Activated CD4-positive, alpha-beta T cell treated with anti-CD3 and anti-CD28 coated beads, Interleukin-2, amount 10 ng/mL, durations not matched to agents 7 days and 5 days (primary cell): ENCODE measurements around the gene ZBTB7C. TPM values are rescaled to one million over a fixed set of nuclear protein-coding genes. Genes with fewer than 3 reads are reported as not detected.

Experiments
- CTCF ChIA-PET: fragments of 350-600 bp; sonication (Branson Sonifier 250); formaldehyde crosslinking; loops from one replicate; lab custom pipeline; 2021; ENCODE audit warnings: antibody characterized with exemption; lab: Charles Lee
- POLR2A ChIA-PET: fragments of 350-600 bp; sonication (Branson Sonifier 250); formaldehyde crosslinking; loops from one replicate; lab custom pipeline; 2021; ENCODE audit warnings: antibody characterized with exemption; lab: Charles Lee
- DNase-seq: peaks from one replicate; pipeline ENCODE4 v3.0.0-alpha.2; 2020
- H3K27ac Mint-ChIP-seq: one replicate; pipeline ENCODE4 v1.8.0; 2021; ENCODE audit warnings: mild to moderate bottlenecking, moderate library complexity, mixed read lengths
- H3K27me3 Mint-ChIP-seq: one replicate; pipeline ENCODE4 v1.8.0; 2021; ENCODE audit warnings: mixed read lengths
- H3K36me3 Mint-ChIP-seq: one replicate; pipeline ENCODE4 v1.8.0; 2021; ENCODE audit warnings: low read depth, mixed read lengths
- H3K4me1 Mint-ChIP-seq: one replicate; pipeline ENCODE4 v1.8.0; 2021; ENCODE audit warnings: mixed read lengths
- H3K4me3 Mint-ChIP-seq: one replicate; pipeline ENCODE4 v1.8.0; 2021; ENCODE audit warnings: mild to moderate bottlenecking, moderate library complexity, mixed read lengths
- H3K9me3 Mint-ChIP-seq: one replicate; pipeline ENCODE4 v1.8.0; 2021; ENCODE audit warnings: mixed read lengths
- total RNA-seq, 2 experiments: library from RNA; stranded (reverse); gene quantifications; one replicate each; pipeline ENCODE4 v1.2.3, GENCODE V29; 2021

Gene ZBTB7C
- total RNA-seq, 2 experiments from 2014 or later = 0.10 to 0.15 TPM

- Mint-ChIP-seq H3K4me3 (no peak overlapping the region), H3K9me3 (no peaks in the 10 kb centered on the region), H3K27ac (peak overlapping the region; percentile 85), H3K4me1 (peaks cover 51% of the 10 kb centered on the region), H3K36me3 (no peaks in the 10 kb centered on the region), H3K27me3 (peaks cover 1% of the 10 kb centered on the region)
- ChIA-PET POLR2A (no interaction called here), CTCF (no interaction called here)
- peak; percentile 45 for DNase-seq
These were observed 182.0 kb downstream of the ZBTB7C start for GRCh38 chr18:48227206-48227605.

- ChIA-PET CTCF (interaction anchor here (0.6 to 1.4 kb wide), 2 partner anchors 266 to 514 kb away, joined by 3 read pairs; no protein-coding TSS in a partner anchor), POLR2A (no interaction called here)
- H3K27me3 Mint-ChIP-seq = no peaks in the 10 kb centered on the region
- DNase-seq = no peak
- peaks cover 51% of the 10 kb centered on the region for H3K4me1 Mint-ChIP-seq
- H3K9me3 Mint-ChIP-seq = no peaks in the 10 kb centered on the region
- H3K27ac Mint-ChIP-seq = peak overlapping the region; percentile 69
- H3K4me3 Mint-ChIP-seq = no peak overlapping the region
- H3K36me3 Mint-ChIP-seq = no peaks in the 10 kb centered on the region
These were observed 182.8 kb downstream of the ZBTB7C start for GRCh38 chr18:48226401-48226800.

GRCh38 chr18:48222118-48222517 is 187.1 kb downstream of the ZBTB7C start:
- Mint-ChIP-seq H3K27ac (no peak overlapping the region), H3K9me3 (no peaks in the 10 kb centered on the region), H3K36me3 (no peaks in the 10 kb centered on the region), H3K27me3 (no peaks in the 10 kb centered on the region), H3K4me3 (no peak overlapping the region), H3K4me1 (peaks cover 26% of the 10 kb centered on the region)
- peak; percentile 49 for DNase-seq
- ChIA-PET CTCF (interaction anchor here (1.9 kb wide), 1 partner anchor 223 kb away, joined by 5 read pairs; no protein-coding TSS in a partner anchor), POLR2A (no interaction called here)

- Mint-ChIP-seq H3K36me3 (no peaks in the 10 kb centered on the region), H3K27ac (peak overlapping the region; percentile 31), H3K9me3 (no peaks in the 10 kb centered on the region), H3K4me1 (peaks cover 10% of the 10 kb centered on the region), H3K4me3 (no peak overlapping the region), H3K27me3 (no peaks in the 10 kb centered on the region)
- ChIA-PET POLR2A (no interaction called here), CTCF (no interaction called here)
- DNase-seq = no peak
These were observed 189.2 kb downstream of the ZBTB7C start for GRCh38 chr18:48219810-48220499.

- peak overlapping the region; percentile 31 for H3K27ac Mint-ChIP-seq
- no peaks in the 10 kb centered on the region for H3K36me3 Mint-ChIP-seq
- DNase-seq = no peak
- H3K27me3 Mint-ChIP-seq = peaks cover 2% of the 10 kb centered on the region
- peaks cover 8% of the 10 kb centered on the region for H3K4me1 Mint-ChIP-seq
- H3K4me3 Mint-ChIP-seq = no peak overlapping the region
- ChIA-PET CTCF (interaction anchor here (1.4 kb wide), 1 partner anchor 13 kb away, joined by 3 read pairs; no protein-coding TSS in a partner anchor), POLR2A (no interaction called here)
- H3K9me3 Mint-ChIP-seq = no peaks in the 10 kb centered on the region
These were observed 190.0 kb downstream of the ZBTB7C start for GRCh38 chr18:48219037-48219809.

- H3K27me3 Mint-ChIP-seq = peaks cover 5% of the 10 kb centered on the region
- ChIA-PET CTCF (interaction anchor here (1.4 kb wide), 1 partner anchor 12 kb away, joined by 3 read pairs; no protein-coding TSS in a partner anchor), POLR2A (no interaction called here)
- peaks cover 4% of the 10 kb centered on the region for H3K4me1 Mint-ChIP-seq
- no peak overlapping the region for H3K4me3 Mint-ChIP-seq
- DNase-seq = no peak
- no peaks in the 10 kb centered on the region for H3K36me3 Mint-ChIP-seq
- no peak overlapping the region for H3K27ac Mint-ChIP-seq
- H3K9me3 Mint-ChIP-seq = no peaks in the 10 kb centered on the region
These were observed 190.7 kb downstream of the ZBTB7C start for GRCh38 chr18:48218285-48219022.

- Mint-ChIP-seq H3K36me3 (no peaks in the 10 kb centered on the region), H3K27ac (no peak overlapping the region), H3K4me3 (no peak overlapping the region), H3K27me3 (peaks cover 9% of the 10 kb centered on the region), H3K9me3 (no peaks in the 10 kb centered on the region), H3K4me1 (peaks cover 3% of the 10 kb centered on the region)
- CTCF ChIA-PET = interaction anchor here (1.4 kb wide), 1 partner anchor 11 kb away, joined by 3 read pairs; no protein-coding TSS in a partner anchor
- no peak for DNase-seq
- POLR2A ChIA-PET = no interaction called here
These were observed 191.6 kb downstream of the ZBTB7C start for GRCh38 chr18:48217258-48218250.

GRCh38 chr18:48216639-48217257 is 192.4 kb downstream of the ZBTB7C start:
- H3K27me3 Mint-ChIP-seq = peaks cover 9% of the 10 kb centered on the region
- CTCF ChIA-PET = no interaction called here
- DNase-seq = no peak

GRCh38 chr18:48215876-48216638 is 193.1 kb downstream of the ZBTB7C start:
- CTCF ChIA-PET = no interaction called here
- Mint-ChIP-seq H3K36me3 (no peaks in the 10 kb centered on the region), H3K27ac (no peak overlapping the region), H3K4me1 (peaks cover 3% of the 10 kb centered on the region), H3K9me3 (no peaks in the 10 kb centered on the region), H3K4me3 (no peak overlapping the region), H3K27me3 (peaks cover 16% of the 10 kb centered on the region)
- POLR2A ChIA-PET = no interaction called here
- no peak for DNase-seq

More at GRCh38 chr18:48216639-48217257, 192.4 kb downstream of the ZBTB7C start:
- Mint-ChIP-seq H3K4me3 (no peak overlapping the region), H3K36me3 (no peaks in the 10 kb centered on the region), H3K4me1 (peaks cover 3% of the 10 kb centered on the region), H3K27ac (no peak overlapping the region), H3K9me3 (no peaks in the 10 kb centered on the region)
- POLR2A ChIA-PET = no interaction called here

- ChIA-PET POLR2A (no interaction called here), CTCF (no interaction called here)
- no peak for DNase-seq
- no peaks in the 10 kb centered on the region for H3K4me1 Mint-ChIP-seq
- H3K4me3 Mint-ChIP-seq = no peak overlapping the region
- no peaks in the 10 kb centered on the region for H3K9me3 Mint-ChIP-seq
- no peak overlapping the region for H3K27ac Mint-ChIP-seq
- H3K27me3 Mint-ChIP-seq = peaks cover 31% of the 10 kb centered on the region
- H3K36me3 Mint-ChIP-seq = no peaks in the 10 kb centered on the region
These were observed 195.4 kb downstream of the ZBTB7C start for GRCh38 chr18:48213791-48214190.
